ENCODE results near the gene SDK1. TPM values are rescaled to one million over a fixed set of nuclear protein-coding genes. Genes with fewer than 3 reads are reported as not detected.

SDK1 gene
- total RNA-seq, 1 experiment from 2014 or later: 20.0 TPM

DNA sequence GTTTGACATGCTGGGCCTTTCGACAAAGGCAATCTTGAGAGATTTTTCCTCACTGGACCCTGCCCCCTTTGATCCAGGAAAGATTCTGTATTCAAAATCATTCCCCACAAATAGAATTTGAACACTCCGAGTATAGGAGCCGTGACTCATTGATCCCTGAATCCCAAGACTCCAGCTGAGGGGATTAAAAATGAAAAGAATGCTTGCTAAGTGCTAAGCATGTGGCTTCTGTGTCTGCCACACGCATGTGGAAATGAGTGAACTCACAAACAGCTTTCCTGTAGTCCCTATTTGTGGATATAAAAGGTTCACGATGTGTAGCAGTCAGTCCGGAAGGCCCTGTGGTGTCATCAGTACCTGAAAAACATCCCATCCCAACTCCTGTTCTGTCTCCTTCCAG is 674.3 kb downstream of the SDK1 start:
- Mint-ChIP-seq H3K4me3 (ENCODE audit: low read depth, unreplicated experiment) (no peak overlapping the region), H3K27ac (ENCODE audit: unreplicated experiment) (no peak overlapping the region), H3K36me3 (ENCODE audit: insufficient read depth, unreplicated experiment) (peaks cover 7% of the 10 kb centered on the region), H3K9me3 (ENCODE audit: low read depth, unreplicated experiment) (no peaks in the 10 kb centered on the region), H3K27me3 (ENCODE audit: unreplicated experiment) (no peaks in the 10 kb centered on the region), H3K4me1 (ENCODE audit: low read depth, unreplicated experiment) (no peaks in the 10 kb centered on the region)
- DNase-seq: no peak
- intact Hi-C loops (cut with micrococcal nuclease; ENCODE audit: unreplicated experiment): no loop called here
- no TSS peak for BruUV-seq (replicated peaks)
- TF ChIP-seq, protein P1, sequence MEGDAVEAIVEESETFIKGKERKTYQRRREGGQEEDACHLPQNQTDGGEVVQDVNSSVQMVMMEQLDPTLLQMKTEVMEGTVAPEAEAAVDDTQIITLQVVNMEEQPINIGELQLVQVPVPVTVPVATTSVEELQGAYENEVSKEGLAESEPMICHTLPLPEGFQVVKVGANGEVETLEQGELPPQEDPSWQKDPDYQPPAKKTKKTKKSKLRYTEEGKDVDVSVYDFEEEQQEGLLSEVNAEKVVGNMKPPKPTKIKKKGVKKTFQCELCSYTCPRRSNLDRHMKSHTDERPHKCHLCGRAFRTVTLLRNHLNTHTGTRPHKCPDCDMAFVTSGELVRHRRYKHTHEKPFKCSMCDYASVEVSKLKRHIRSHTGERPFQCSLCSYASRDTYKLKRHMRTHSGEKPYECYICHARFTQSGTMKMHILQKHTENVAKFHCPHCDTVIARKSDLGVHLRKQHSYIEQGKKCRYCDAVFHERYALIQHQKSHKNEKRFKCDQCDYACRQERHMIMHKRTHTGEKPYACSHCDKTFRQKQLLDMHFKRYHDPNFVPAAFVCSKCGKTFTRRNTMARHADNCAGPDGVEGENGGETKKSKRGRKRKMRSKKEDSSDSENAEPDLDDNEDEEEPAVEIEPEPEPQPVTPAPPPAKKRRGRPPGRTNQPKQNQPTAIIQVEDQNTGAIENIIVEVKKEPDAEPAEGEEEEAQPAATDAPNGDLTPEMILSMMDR (IDR thresholded peaks at IDR 0.05; ENCODE audit: unreplicated experiment): no peak
- CTCF ChIA-PET: no interaction called here

DNA sequence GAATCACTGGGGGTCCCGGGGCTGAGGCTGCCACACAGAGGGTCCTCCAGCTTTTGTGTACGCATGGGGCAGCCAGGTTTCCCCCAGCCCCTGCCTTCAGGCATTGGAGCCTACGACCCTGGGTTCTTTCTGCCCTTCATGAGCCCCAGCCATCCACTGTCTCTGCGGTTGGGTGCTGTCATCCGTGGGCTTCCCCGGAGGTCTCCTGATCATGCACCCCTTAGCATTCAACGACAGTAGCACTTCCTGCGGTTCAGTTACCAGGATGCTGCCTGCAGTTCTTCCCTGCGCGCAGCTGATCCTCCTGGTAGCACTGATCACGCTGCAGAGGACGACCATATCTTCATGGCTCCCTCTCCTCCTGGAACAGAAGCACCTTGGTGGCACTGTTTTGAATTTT is 676.3 kb downstream of the SDK1 start:
- no TSS peak for BruUV-seq (replicated peaks)
- Mint-ChIP-seq H3K9me3 (ENCODE audit: low read depth, unreplicated experiment) (no peaks in the 10 kb centered on the region), H3K36me3 (ENCODE audit: insufficient read depth, unreplicated experiment) (no peaks in the 10 kb centered on the region), H3K27me3 (ENCODE audit: unreplicated experiment) (no peaks in the 10 kb centered on the region), H3K27ac (ENCODE audit: unreplicated experiment) (no peak overlapping the region), H3K4me1 (ENCODE audit: low read depth, unreplicated experiment) (no peaks in the 10 kb centered on the region), H3K4me3 (ENCODE audit: low read depth, unreplicated experiment) (no peak overlapping the region)
- CTCF ChIA-PET: no interaction called here
- DNase-seq: no peak
- TF ChIP-seq, protein P1 (IDR thresholded peaks at IDR 0.05; ENCODE audit: unreplicated experiment): no peak
- intact Hi-C loops (cut with micrococcal nuclease; ENCODE audit: unreplicated experiment): no loop called here

DNA sequence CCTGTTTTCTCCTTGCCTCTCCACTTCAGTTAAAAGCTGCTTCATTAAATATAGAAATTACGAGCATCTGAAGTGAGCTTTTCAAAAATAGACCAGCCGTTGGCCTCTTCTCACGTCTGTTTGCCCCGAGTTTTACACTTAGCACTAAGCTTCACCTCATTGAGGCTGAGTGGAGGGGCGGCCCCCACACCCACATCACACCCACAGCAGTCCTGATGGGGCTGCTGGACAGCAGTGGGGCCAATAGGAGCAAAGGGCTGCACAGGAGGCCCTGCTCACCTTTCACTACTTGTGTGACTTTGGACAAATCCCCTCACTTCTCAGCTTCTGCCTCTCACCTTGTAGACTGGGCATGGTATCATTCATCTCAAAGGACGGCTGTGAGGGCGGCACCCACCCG is 677.8 kb downstream of the SDK1 start:
- CTCF ChIA-PET: no interaction called here
- no peaks in the 10 kb centered on the region for H3K27me3 Mint-ChIP-seq (ENCODE audit: unreplicated experiment)
- H3K4me1 Mint-ChIP-seq (ENCODE audit: low read depth, unreplicated experiment): no peaks in the 10 kb centered on the region

DNA sequence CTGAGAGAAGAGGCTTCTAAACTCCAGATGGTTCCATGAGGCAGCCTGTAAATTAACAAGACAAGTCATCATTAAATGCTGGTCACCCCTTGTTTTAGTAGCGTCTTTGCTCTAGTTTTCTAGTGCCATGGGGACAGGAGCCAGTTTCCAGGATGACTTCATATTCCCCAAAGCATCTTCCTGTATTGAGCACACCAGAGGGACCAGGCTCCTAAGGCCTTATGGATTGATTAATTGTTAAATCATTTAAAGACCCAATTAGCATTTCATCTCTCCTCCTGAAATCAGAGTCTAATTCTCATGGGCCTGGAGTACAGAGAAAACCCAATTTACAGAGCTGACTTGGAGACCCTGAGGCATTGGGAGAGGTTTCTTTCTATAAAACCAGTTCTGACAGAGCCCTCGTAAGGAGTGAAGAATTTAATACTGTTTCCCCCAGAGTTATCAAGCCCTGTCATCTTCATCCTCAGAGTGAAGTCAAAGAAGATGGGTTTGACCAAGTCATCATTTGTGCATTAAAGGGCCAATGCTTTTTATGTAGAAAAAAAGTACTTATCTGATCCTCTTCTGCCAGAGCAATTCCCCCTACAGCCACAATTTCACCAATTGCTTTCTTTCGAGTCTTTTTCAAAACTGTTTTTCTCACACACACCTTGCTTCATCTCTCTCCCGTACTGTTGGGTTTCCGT is 678.7 kb downstream of the SDK1 start:
- no peaks in the 10 kb centered on the region for H3K27me3 Mint-ChIP-seq (ENCODE audit: unreplicated experiment)
- no peak overlapping the region for H3K27ac Mint-ChIP-seq (ENCODE audit: unreplicated experiment)
- no TSS peak for BruUV-seq (replicated peaks)
- TF ChIP-seq, protein P1 (IDR thresholded peaks at IDR 0.05; ENCODE audit: unreplicated experiment): no peak
- H3K4me1 Mint-ChIP-seq (ENCODE audit: low read depth, unreplicated experiment): no peaks in the 10 kb centered on the region
- intact Hi-C loops (cut with micrococcal nuclease; ENCODE audit: unreplicated experiment): no loop called here
- H3K9me3 Mint-ChIP-seq (ENCODE audit: low read depth, unreplicated experiment): no peaks in the 10 kb centered on the region
- CTCF ChIA-PET: no interaction called here
- no peak for DNase-seq
- no peak overlapping the region for H3K4me3 Mint-ChIP-seq (ENCODE audit: low read depth, unreplicated experiment)
- no peaks in the 10 kb centered on the region for H3K36me3 Mint-ChIP-seq (ENCODE audit: insufficient read depth, unreplicated experiment)

More for the DNA sequence above, 677.8 kb downstream of the SDK1 start:
- H3K9me3 Mint-ChIP-seq (ENCODE audit: low read depth, unreplicated experiment): no peaks in the 10 kb centered on the region
- TF ChIP-seq, protein P1 (IDR thresholded peaks at IDR 0.05; ENCODE audit: unreplicated experiment): no peak
- no TSS peak for BruUV-seq (replicated peaks)
- intact Hi-C loops (cut with micrococcal nuclease; ENCODE audit: unreplicated experiment): no loop called here
- no peak for DNase-seq
- H3K27ac Mint-ChIP-seq (ENCODE audit: unreplicated experiment): no peak overlapping the region
- no peaks in the 10 kb centered on the region for H3K36me3 Mint-ChIP-seq (ENCODE audit: insufficient read depth, unreplicated experiment)
- H3K4me3 Mint-ChIP-seq (ENCODE audit: low read depth, unreplicated experiment): no peak overlapping the region
